ENCODE results near the gene PLD5. TPM values are rescaled to one million over a fixed set of nuclear protein-coding genes. Genes with fewer than 3 reads are reported as not detected.

The PLD5 gene
- total RNA-seq, 1 donor: not detected

DNA sequence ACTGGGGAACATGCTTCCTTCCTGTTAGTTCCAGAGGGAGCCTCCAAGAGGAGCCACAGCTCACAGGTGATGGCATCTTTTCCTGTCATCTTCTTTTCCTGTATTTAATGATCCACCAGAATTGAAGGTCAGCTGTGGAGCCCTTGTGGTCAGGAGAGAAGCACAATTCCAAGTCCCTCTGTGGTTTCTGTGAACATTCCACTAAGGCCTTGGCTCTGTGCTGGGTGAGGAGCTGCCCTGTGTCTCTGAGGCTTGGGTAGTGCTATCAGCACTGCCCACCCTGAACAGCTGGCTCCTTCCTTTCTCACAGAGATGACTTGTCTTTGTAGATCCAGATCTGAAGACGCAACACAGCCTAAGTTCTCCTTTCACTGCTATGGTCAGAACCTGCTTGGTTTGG, 383.7 kb downstream of the PLD5 start:
- Histone ChIP-seq H3K9me3 (ENCODE audit: low read depth, low read length) (no peaks in the 10 kb centered on the region), H2AFZ (ENCODE audit: low read length) (no peak overlapping the region), H3K27ac (ENCODE audit: low read depth, low read length) (no peak overlapping the region), H4K20me1 (ENCODE audit: insufficient read depth, low read length) (no peaks in the 10 kb centered on the region), H3K36me3 (ENCODE audit: insufficient read depth, low read length) (no peaks in the 10 kb centered on the region), H3K4me1 (ENCODE audit: insufficient read depth, low read length) (no peaks in the 10 kb centered on the region), H3K27me3 (ENCODE audit: insufficient read depth, low read length) (no peaks in the 10 kb centered on the region), H3K4me3 (ENCODE audit: insufficient read depth, low read length) (no peak overlapping the region), H3K79me2 (ENCODE audit: insufficient read depth, low read length) (no peaks in the 10 kb centered on the region), H3K4me2 (ENCODE audit: insufficient read depth, low read length) (no peak overlapping the region)
- DNase-seq (ENCODE audit: insufficient read length, low spot score, missing footprints): no peak
- TF ChIP-seq CTCF (IDR thresholded peaks at IDR 0.05; ENCODE audit: extremely low read depth, low read depth, low read length): no peak

GRCh38 chr1:242139986-242140385, 384.5 kb downstream of the PLD5 start:
- Histone ChIP-seq H2AFZ (ENCODE audit: low read length) (no peak overlapping the region), H3K4me2 (ENCODE audit: insufficient read depth, low read length) (no peak overlapping the region), H3K4me1 (ENCODE audit: insufficient read depth, low read length) (no peaks in the 10 kb centered on the region), H4K20me1 (ENCODE audit: insufficient read depth, low read length) (no peaks in the 10 kb centered on the region), H3K4me3 (ENCODE audit: insufficient read depth, low read length) (no peak overlapping the region), H3K27ac (ENCODE audit: low read depth, low read length) (no peak overlapping the region), H3K36me3 (ENCODE audit: insufficient read depth, low read length) (no peaks in the 10 kb centered on the region), H3K9me3 (ENCODE audit: low read depth, low read length) (no peaks in the 10 kb centered on the region), H3K27me3 (ENCODE audit: insufficient read depth, low read length) (no peaks in the 10 kb centered on the region), H3K79me2 (ENCODE audit: insufficient read depth, low read length) (no peaks in the 10 kb centered on the region)
- DNase-seq (ENCODE audit: insufficient read length, low spot score, missing footprints): no peak
- TF ChIP-seq CTCF (IDR thresholded peaks at IDR 0.05; ENCODE audit: extremely low read depth, low read depth, low read length): no peak

GRCh38 chr1:242139442-242139841, 385.1 kb downstream of the PLD5 start:
- Histone ChIP-seq H3K79me2 (ENCODE audit: insufficient read depth, low read length) (no peaks in the 10 kb centered on the region), H3K4me1 (ENCODE audit: insufficient read depth, low read length) (no peaks in the 10 kb centered on the region), H3K27ac (ENCODE audit: low read depth, low read length) (no peak overlapping the region), H3K4me3 (ENCODE audit: insufficient read depth, low read length) (no peak overlapping the region), H3K36me3 (ENCODE audit: insufficient read depth, low read length) (no peaks in the 10 kb centered on the region), H2AFZ (ENCODE audit: low read length) (no peak overlapping the region), H3K4me2 (ENCODE audit: insufficient read depth, low read length) (no peak overlapping the region), H3K9me3 (ENCODE audit: low read depth, low read length) (no peaks in the 10 kb centered on the region), H4K20me1 (ENCODE audit: insufficient read depth, low read length) (no peaks in the 10 kb centered on the region), H3K27me3 (ENCODE audit: insufficient read depth, low read length) (no peaks in the 10 kb centered on the region)
- no peak for DNase-seq (ENCODE audit: insufficient read length, low spot score, missing footprints)
- no peak for TF ChIP-seq CTCF (IDR thresholded peaks at IDR 0.05; ENCODE audit: extremely low read depth, low read depth, low read length)

- Histone ChIP-seq H3K4me1 (ENCODE audit: insufficient read depth, low read length) (no peaks in the 10 kb centered on the region), H3K4me2 (ENCODE audit: insufficient read depth, low read length) (no peak overlapping the region), H3K4me3 (ENCODE audit: insufficient read depth, low read length) (no peak overlapping the region), H3K36me3 (ENCODE audit: insufficient read depth, low read length) (no peaks in the 10 kb centered on the region), H2AFZ (ENCODE audit: low read length) (no peak overlapping the region), H3K79me2 (ENCODE audit: insufficient read depth, low read length) (no peaks in the 10 kb centered on the region), H3K27ac (ENCODE audit: low read depth, low read length) (no peak overlapping the region), H3K27me3 (ENCODE audit: insufficient read depth, low read length) (no peaks in the 10 kb centered on the region), H4K20me1 (ENCODE audit: insufficient read depth, low read length) (no peaks in the 10 kb centered on the region), H3K9me3 (ENCODE audit: low read depth, low read length) (no peaks in the 10 kb centered on the region)
- DNase-seq (ENCODE audit: insufficient read length, low spot score, missing footprints): no peak
- no peak for TF ChIP-seq CTCF (IDR thresholded peaks at IDR 0.05; ENCODE audit: extremely low read depth, low read depth, low read length)
Measured at GRCh38 chr1:242133796-242134195, 390.7 kb downstream of the PLD5 start.

Measured in osteoblast (primary cell).